Esophagus (tissue), 2 donors: ENCODE measurements around the gene EML4. TPM values are rescaled to one million over a fixed set of nuclear protein-coding genes. Genes with fewer than 3 reads are reported as not detected.
A peak's percentile ranks its signal among the peaks of the same experiment; 100 is the strongest.
"Not testable (repeated sequence)": the region's sequence is repeated elsewhere in the genome, so short reads cannot be mapped to it uniquely, and the experiment has no call there.

ENCODE experiments used
- H3K27ac ChIP-seq, 2 donors: one replicate each; pipeline ENCODE4 v1.5.1; 2013; ENCODE audit warnings: low read depth in 2 of 2, mild to moderate bottlenecking in 2 of 2, inconsistent platforms in 1 of 2, low read length in 1 of 2, moderate library complexity in 1 of 2
- H3K27me3 ChIP-seq, 2 donors: one replicate each; pipeline ENCODE4 v1.6.1; 2013; ENCODE audit warnings: low read length in 2 of 2, control low read depth in 1 of 2, mild to moderate bottlenecking in 1 of 2; ENCODE audit not compliant: insufficient read depth in 2 of 2, control insufficient read depth in 1 of 2
- H3K36me3 ChIP-seq, 2 donors: one replicate each; pipeline ENCODE4 v1.6.1; 2013; ENCODE audit warnings: low read length in 1 of 2; ENCODE audit not compliant: control insufficient read depth in 2 of 2, insufficient read depth in 2 of 2
- H3K4me1 ChIP-seq, 2 donors: one replicate each; pipeline ENCODE4 v1.6.1; 2013; ENCODE audit warnings: low read length in 1 of 2; ENCODE audit not compliant: control insufficient read depth in 2 of 2, insufficient read depth in 2 of 2
- H3K4me3 ChIP-seq, 2 donors: one replicate each; pipeline ENCODE4 v1.5.1; 2013; ENCODE audit warnings: low read length in 2 of 2, mild to moderate bottlenecking in 2 of 2, low read depth in 1 of 2, moderate library complexity in 1 of 2
- H3K9me3 ChIP-seq, 2 donors: one replicate each; pipeline ENCODE4 v1.6.1; 2013; ENCODE audit warnings: mild to moderate bottlenecking in 2 of 2, low read depth in 1 of 2, low read length in 1 of 2, moderate library complexity in 1 of 2; ENCODE audit not compliant: control insufficient read depth in 2 of 2, insufficient read depth in 1 of 2
- WGBS, 2 donors: extraction: QIAGEN DNeasy Blood & Tissue Kit; methylation state at CpG; one replicate each; pipeline ENCODE4 v1.1.7; 2013; 5-methylcytosine and 5-hydroxymethylcytosine counted together
- polyA plus RNA-seq, 2 donors: library from polyadenylated mRNA; stranded (reverse); fragments of 200-250 nt; gene quantifications; one replicate each; pipeline ENCODE4 v1.2.3, GENCODE V29; 2013
- donor health status: healthy with polysubstance abuse.
- donor health status: Bipolar disorder and iron deficiency.

EML4 gene
- polyA plus RNA-seq, 2 donors, result 8.7 to 9.6 TPM

GRCh38 chr2:42129947-42130346 lies 39.2 kb upstream of the EML4 start:
- H3K4me1 ChIP-seq, result peaks cover 8 to 25% of the 10 kb centered on the region in 2 donors
- H3K36me3 ChIP-seq, result no peaks in the 10 kb centered on the region
- H3K4me3 ChIP-seq, result no peak overlapping the region
- WGBS, 2 donors, result 94 to 98% methylated on average over 5 of the region's 5 CpGs
- no peaks in the 10 kb centered on the region for H3K27me3 ChIP-seq
- H3K9me3 ChIP-seq, result no peaks in the 10 kb centered on the region
- H3K27ac ChIP-seq, result no peak overlapping the region

- not testable (repeated sequence) for H3K27ac ChIP-seq, H3K36me3 ChIP-seq, H3K4me3 ChIP-seq, H3K27me3 ChIP-seq, H3K9me3 ChIP-seq
- H3K4me1 ChIP-seq, result peaks cover 5 to 22% of the 10 kb centered on the region in 2 donors
- WGBS, 2 donors, result 94 to 97% methylated on average over 10 of the region's 10 CpGs
Measured at GRCh38 chr2:42130858-42131257, 38.3 kb upstream of the EML4 start.

- H3K4me1 ChIP-seq, result peaks cover 2 to 18% of the 10 kb centered on the region in 2 donors
- 32 to 41% methylated on average over 8 of the region's 8 CpGs for WGBS, 2 donors
- no peak overlapping the region for H3K4me3 ChIP-seq
Measured at GRCh38 chr2:42132191-42132965, 36.8 kb upstream of the EML4 start.

GRCh38 chr2:42132966-42133641 lies 36.0 kb upstream of the EML4 start:
- peak overlapping the region in 1 of 2 donors; percentile 20 for H3K4me3 ChIP-seq
- H3K27me3 ChIP-seq, result no peaks in the 10 kb centered on the region
- 4% methylated on average over 17 of the region's 17 CpGs for WGBS, 2 donors
- H3K9me3 ChIP-seq, result no peaks in the 10 kb centered on the region
- no peaks in the 10 kb centered on the region for H3K36me3 ChIP-seq
- peak overlapping the region; percentile 76 to 83 for H3K27ac ChIP-seq
- H3K4me1 ChIP-seq, result peaks cover 2 to 14% of the 10 kb centered on the region in 2 donors

More at GRCh38 chr2:42132191-42132965, 36.8 kb upstream of the EML4 start:
- H3K27me3 ChIP-seq, result no peaks in the 10 kb centered on the region
- H3K27ac ChIP-seq, result peak overlapping the region; percentile 76 to 83
- H3K9me3 ChIP-seq, result no peaks in the 10 kb centered on the region
- H3K36me3 ChIP-seq, result no peaks in the 10 kb centered on the region

GRCh38 chr2:42133771-42134195 lies 35.4 kb upstream of the EML4 start:
- 51 to 63% methylated on average over 11 of the region's 11 CpGs for WGBS, 2 donors
- H3K36me3 ChIP-seq, result no peaks in the 10 kb centered on the region
- no peaks in the 10 kb centered on the region for H3K9me3 ChIP-seq
- H3K27me3 ChIP-seq, result no peaks in the 10 kb centered on the region
- no peak overlapping the region for H3K4me3 ChIP-seq
- peaks cover 2 to 12% of the 10 kb centered on the region in 2 donors for H3K4me1 ChIP-seq
- peak overlapping the region; percentile 76 to 83 for H3K27ac ChIP-seq

- not testable (repeated sequence) for H3K4me1 ChIP-seq, H3K27ac ChIP-seq, H3K36me3 ChIP-seq, H3K4me3 ChIP-seq, H3K9me3 ChIP-seq, H3K27me3 ChIP-seq
- 91 to 92% methylated on average over 10 of the region's 10 CpGs for WGBS, 2 donors
Measured at GRCh38 chr2:42134401-42134932, 34.7 kb upstream of the EML4 start.

- Histone ChIP-seq H3K4me3 (no peak overlapping the region), H3K9me3 (no peaks in the 10 kb centered on the region), H3K36me3 (no peaks in the 10 kb centered on the region), H3K4me1 (peaks cover 2 to 9% of the 10 kb centered on the region in 2 donors), H3K27ac (peak overlapping the region in 1 of 2 donors; percentile 44), H3K27me3 (no peaks in the 10 kb centered on the region)
- 79% methylated on average over 4 of the region's 4 CpGs for WGBS, 2 donors
Measured at GRCh38 chr2:42135381-42136312, 33.5 kb upstream of the EML4 start.

- Histone ChIP-seq H3K27ac (peak overlapping the region in 1 of 2 donors; percentile 14), H3K4me3 (no peak overlapping the region), H3K36me3 (no peaks in the 10 kb centered on the region), H3K4me1 (peaks cover 2 to 14% of the 10 kb centered on the region in 2 donors), H3K9me3 (no peaks in the 10 kb centered on the region), H3K27me3 (no peaks in the 10 kb centered on the region)
- 81 to 85% methylated on average over 2 of the region's 2 CpGs for WGBS, 2 donors
Measured at GRCh38 chr2:42136782-42137124, 32.4 kb upstream of the EML4 start.
